HG02943 (cell line): ENCODE results near the gene CTNND2.
"Not testable (repeated sequence)": the region's sequence is repeated elsewhere in the genome, so short reads cannot be mapped to it uniquely, and the experiment has no call there.

Experiments
- ATAC-seq: cut with Tn5 transposase; IDR thresholded peaks from one replicate; pipeline ENCODE4 v1.9.1; 2021; ENCODE audit warnings: mild to moderate bottlenecking, low read depth, moderate library complexity; ENCODE audit not compliant: unreplicated experiment

CTNND2 gene

GRCh38 chr5:11869203-11869602, 35.0 kb downstream of the CTNND2 start:
- ATAC-seq: no peak

- ATAC-seq: no peak
Observed at GRCh38 chr5:11863911-11864310, 40.3 kb downstream of the CTNND2 start.

GRCh38 chr5:11857391-11857790, 46.9 kb downstream of the CTNND2 start:
- ATAC-seq: no peak

GRCh38 chr5:11854936-11855335, 49.3 kb downstream of the CTNND2 start:
- no peak for ATAC-seq

- ATAC-seq: no peak
Observed at GRCh38 chr5:11853796-11854195, 50.5 kb downstream of the CTNND2 start.

- no peak for ATAC-seq
Observed at GRCh38 chr5:11853140-11853539, 51.1 kb downstream of the CTNND2 start.

GRCh38 chr5:11852717-11853087, 51.5 kb downstream of the CTNND2 start:
- no peak for ATAC-seq

GRCh38 chr5:11851965-11852716, 52.1 kb downstream of the CTNND2 start:
- no peak for ATAC-seq

- ATAC-seq: no peak
Observed at GRCh38 chr5:11851416-11851815, 52.8 kb downstream of the CTNND2 start.

GRCh38 chr5:11828566-11828965, 75.7 kb downstream of the CTNND2 start:
- ATAC-seq: not testable (repeated sequence)

- no peak for ATAC-seq
Observed at GRCh38 chr5:11822598-11822997, 81.6 kb downstream of the CTNND2 start.

- ATAC-seq: no peak
Observed at GRCh38 chr5:11815916-11816315, 88.3 kb downstream of the CTNND2 start.

GRCh38 chr5:11815481-11815880, 88.8 kb downstream of the CTNND2 start:
- no peak for ATAC-seq

- ATAC-seq: no peak
Observed at GRCh38 chr5:11814373-11814772, 89.9 kb downstream of the CTNND2 start.

- ATAC-seq: no peak
Observed at GRCh38 chr5:11809407-11809806, 94.8 kb downstream of the CTNND2 start.

GRCh38 chr5:11803436-11803835, 100.8 kb downstream of the CTNND2 start:
- ATAC-seq: no peak

- ATAC-seq: no peak
Observed at GRCh38 chr5:11801061-11801460, 103.2 kb downstream of the CTNND2 start.

- no peak for ATAC-seq
Observed at GRCh38 chr5:11797132-11797531, 107.1 kb downstream of the CTNND2 start.

- no peak for ATAC-seq
Observed at GRCh38 chr5:11793396-11793795, 110.8 kb downstream of the CTNND2 start.

GRCh38 chr5:11792621-11793020, 111.6 kb downstream of the CTNND2 start:
- no peak for ATAC-seq

GRCh38 chr5:11791792-11792191, 112.5 kb downstream of the CTNND2 start:
- no peak for ATAC-seq

- ATAC-seq: no peak
Observed at GRCh38 chr5:11790201-11790600, 114.0 kb downstream of the CTNND2 start.
